AG04450 (cell line): ENCODE results near the gene DIS3L. TPM values are rescaled to one million over a fixed set of nuclear protein-coding genes. Genes with fewer than 3 reads are reported as not detected.

ENCODE experiments used
- CTCF ChIA-PET: fragments of 300-600, 350-600 bp; formaldehyde crosslinking; extraction: SDS; loops from one replicate; lab custom pipeline; 2022; ENCODE audit warnings: antibody characterized with exemption, inconsistent platforms; lab: Charles Lee
- POLR2A ChIA-PET: fragments of 350-600 bp; formaldehyde crosslinking; extraction: SDS; loops from one replicate; lab custom pipeline; 2021; ENCODE audit warnings: antibody characterized with exemption, inconsistent platforms; lab: Yijun Ruan, JAX
- DNase-seq: peaks from one replicate; pipeline ENCODE4 v3.0.0-alpha.2; 2011; ENCODE audit warnings: low read depth, low spot score
- H3K27ac ChIP-seq: one replicate; pipeline ENCODE4 v1.5.1; 2012; ENCODE audit warnings: low read depth, low read length, control low read depth
- H3K27me3 ChIP-seq: one replicate; pipeline ENCODE4 v1.6.0; 2012; ENCODE audit warnings: low read length; ENCODE audit not compliant: control insufficient read depth, insufficient read depth
- H3K4me3 ChIP-seq: 2 replicates; pipeline ENCODE4 v1.5.1; 2011; ENCODE audit warnings: mild to moderate bottlenecking, low read depth, low read length, control low read depth
- H3K9me3 ChIP-seq: 2 replicates; pipeline ENCODE4 v1.5.1; 2012; ENCODE audit warnings: low read length; ENCODE audit not compliant: control insufficient read depth, insufficient read depth
- polyA plus RNA-seq: library from polyadenylated mRNA; depleted of rRNA; stranded (reverse); fragments of >200 nt; gene quantifications from 2 replicates; pipeline ENCODE4 v1.2.3, GENCODE V29; 2011
- TF ChIP-seq, protein P1 (sequence below): IDR thresholded peaks from 2 replicates; pipeline ENCODE4 v1.5.1; 2011; ENCODE audit warnings: low read depth, low read length, control low read depth, inconsistent platforms

Gene DIS3L
- polyA plus RNA-seq, 1 experiment, result 12.1 TPM

- DNase-seq, result no peak
Measured at GRCh38 chr15:66251790-66252684, 41.3 kb upstream of the DIS3L start.

DNA sequence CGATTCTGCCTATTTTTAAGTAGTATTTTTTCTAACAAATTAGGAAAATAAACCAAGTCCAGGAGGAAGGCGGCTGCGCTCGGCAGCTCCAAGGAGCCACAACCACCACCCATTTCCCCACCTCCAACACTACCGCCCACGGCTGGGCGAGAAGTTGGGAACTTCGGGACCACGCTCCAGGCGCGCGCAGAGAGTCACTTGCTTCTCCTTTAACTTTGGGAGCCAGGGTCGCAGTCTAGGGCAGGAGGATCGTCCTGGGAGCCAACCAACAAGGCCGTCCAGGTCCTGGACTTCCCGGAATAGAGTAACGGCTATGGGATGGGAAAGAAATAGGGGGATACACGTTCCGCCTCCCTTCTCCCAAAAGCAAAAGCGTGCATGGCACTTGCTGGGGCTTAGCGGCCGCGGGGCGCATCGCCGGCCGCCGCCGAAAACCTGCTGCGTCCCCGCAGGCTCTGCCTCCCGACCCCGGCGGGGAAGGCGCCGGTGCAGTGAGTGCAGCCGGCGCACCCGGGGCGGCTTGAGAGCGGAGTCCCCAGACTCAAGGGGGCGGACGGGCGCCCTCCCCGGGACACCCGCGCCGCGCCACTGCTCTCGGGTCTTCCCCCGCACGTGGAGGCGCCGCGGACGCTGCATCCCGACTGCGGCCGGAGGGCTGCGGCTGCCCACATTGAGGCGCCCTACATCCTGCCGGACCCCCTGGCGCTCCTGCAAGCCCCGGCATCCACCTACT, 40.5 kb upstream of the DIS3L start:
- H3K27me3 ChIP-seq, result peaks cover 81% of the 10 kb centered on the region
- no peak overlapping the region for H3K27ac ChIP-seq
- TF ChIP-seq, protein P1, sequence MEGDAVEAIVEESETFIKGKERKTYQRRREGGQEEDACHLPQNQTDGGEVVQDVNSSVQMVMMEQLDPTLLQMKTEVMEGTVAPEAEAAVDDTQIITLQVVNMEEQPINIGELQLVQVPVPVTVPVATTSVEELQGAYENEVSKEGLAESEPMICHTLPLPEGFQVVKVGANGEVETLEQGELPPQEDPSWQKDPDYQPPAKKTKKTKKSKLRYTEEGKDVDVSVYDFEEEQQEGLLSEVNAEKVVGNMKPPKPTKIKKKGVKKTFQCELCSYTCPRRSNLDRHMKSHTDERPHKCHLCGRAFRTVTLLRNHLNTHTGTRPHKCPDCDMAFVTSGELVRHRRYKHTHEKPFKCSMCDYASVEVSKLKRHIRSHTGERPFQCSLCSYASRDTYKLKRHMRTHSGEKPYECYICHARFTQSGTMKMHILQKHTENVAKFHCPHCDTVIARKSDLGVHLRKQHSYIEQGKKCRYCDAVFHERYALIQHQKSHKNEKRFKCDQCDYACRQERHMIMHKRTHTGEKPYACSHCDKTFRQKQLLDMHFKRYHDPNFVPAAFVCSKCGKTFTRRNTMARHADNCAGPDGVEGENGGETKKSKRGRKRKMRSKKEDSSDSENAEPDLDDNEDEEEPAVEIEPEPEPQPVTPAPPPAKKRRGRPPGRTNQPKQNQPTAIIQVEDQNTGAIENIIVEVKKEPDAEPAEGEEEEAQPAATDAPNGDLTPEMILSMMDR, result no peak
- DNase-seq, result no peak
- POLR2A ChIA-PET, result no interaction called here
- no peaks in the 10 kb centered on the region; the same call in 1 of the 2 replicates for H3K9me3 ChIP-seq
- CTCF ChIA-PET, result no interaction called here
- H3K4me3 ChIP-seq, result peak overlapping the region; percentile 43

More at GRCh38 chr15:66251790-66252684, 41.3 kb upstream of the DIS3L start:
- POLR2A ChIA-PET, result no interaction called here
- no peak overlapping the region for H3K27ac ChIP-seq
- CTCF ChIA-PET, result interaction anchor here (0.7 to 3.5 kb wide), 4 partner anchors 10 to 330 kb away, joined by 3 to 14 read pairs (median 4); no protein-coding TSS in a partner anchor
- TF ChIP-seq, protein P1, result peak; percentile 73
- H3K4me3 ChIP-seq, result peak overlapping the region; percentile 43
- peaks cover 77% of the 10 kb centered on the region for H3K27me3 ChIP-seq
- H3K9me3 ChIP-seq, result no peaks in the 10 kb centered on the region; the same call in 1 of the 2 replicates

- no peak for DNase-seq
- CTCF ChIA-PET, result no interaction called here
Measured at GRCh38 chr15:66253418-66254088, 39.8 kb upstream of the DIS3L start, which contains the start of gene MEGF11. Gene MEGF11, minus strand, starts transcription at chr15:66253750. Its CDS starts 125,347 bp downstream, at chr15:66128403.

GRCh38 chr15:66254089-66254950, 39.0 kb upstream of the DIS3L start:
- Histone ChIP-seq H3K4me3 (peak overlapping the region; percentile 45), H3K27ac (no peak overlapping the region), H3K9me3 (no peaks in the 10 kb centered on the region; the same call in 1 of the 2 replicates), H3K27me3 (peaks cover 74% of the 10 kb centered on the region)
- ChIA-PET POLR2A (no interaction called here), CTCF (no interaction called here)
- TF ChIP-seq, protein P1, result no peak
- no peak for DNase-seq

More at GRCh38 chr15:66253418-66254088, 39.8 kb upstream of the DIS3L start, which contains the start of gene MEGF11:
- H3K4me3 ChIP-seq, result peak within 1 kb of the TSS; percentile 45
- TF ChIP-seq, protein P1, result no peak
- H3K27me3 ChIP-seq, result peaks cover 79% of the 10 kb centered on the region
- H3K27ac ChIP-seq, result no peak within 1 kb of the TSS
- POLR2A ChIA-PET, result no interaction called here
- no peaks in the 10 kb centered on the region; the same call in 1 of the 2 replicates for H3K9me3 ChIP-seq
